ENCODE results near the gene PPP1R1C.

GRCh38 chr2:182148344-182148743 is 162.7 kb downstream of the PPP1R1C start:
- TF ChIP-seq SUZ12 (IDR thresholded peaks at IDR 0.05; ENCODE audit: extremely low read depth, insufficient read depth, insufficient read length) (no peak), ZNF274 (IDR thresholded peaks at IDR 0.05; ENCODE audit: low read depth, low read length) (no peak)
